HepG2 (cell line): Measurements from ENCODE around the gene SLC2A8. TPM values are rescaled to one million over a fixed set of nuclear protein-coding genes. Genes with fewer than 3 reads are reported as not detected.

Experiments
- DNMT1 ChIP-seq: sonication (generic); formaldehyde crosslinking; IDR thresholded peaks from 2 replicates; pipeline ENCODE4 v1.5.1; 2020; ENCODE audit warnings: mild to moderate bottlenecking, missing genetic modification reagents
- GTF3A ChIP-seq: sonication (generic); formaldehyde crosslinking; conservative IDR thresholded peaks from 2 replicates; pipeline ENCODE4 v1.4.0; 2020; ENCODE audit warnings: mild to moderate bottlenecking, missing genetic modification reagents
- JARID2 ChIP-seq: sonication (generic); formaldehyde crosslinking; IDR thresholded peaks from 2 replicates; pipeline ENCODE4 v1.8.1; 2023; ENCODE audit warnings: missing genetic modification reagents, inconsistent platforms; ENCODE audit not compliant: insufficient replicate concordance
- ZNF207 ChIP-seq: fragments of 450-650 bp; IDR thresholded peaks from 2 replicates; pipeline ENCODE4 v1.6.1; 2016; ENCODE audit warnings: antibody characterized with exemption, borderline replicate concordance
- ZNF260 ChIP-seq: sonication (generic); formaldehyde crosslinking; IDR thresholded peaks from 2 replicates; pipeline ENCODE4 v1.4.0; 2020; ENCODE audit warnings: missing genetic modification reagents, low read depth, mild to moderate bottlenecking, borderline replicate concordance
- polyA plus RNA-seq, 8 experiments: library from polyadenylated mRNA; depleted of rRNA in 3 of 8; stranded (reverse) in 7 of 8; unstranded in 1 of 8; fragments of >200 nt; fragmentation: Illumina TruSeq in 4 of 8; extraction: Trizol in 4 of 8; gene quantifications; 2 replicates each; pipeline versions ENCODE4 v1.2.1 to v1.2.3, GENCODE V29; 2011 to 2016; ENCODE audit warnings: low read depth in 4 of 8, missing spikeins in 1 of 8, mixed read lengths in 1 of 8; ENCODE audit not compliant: insufficient read depth in 1 of 8
- total RNA-seq, 5 experiments: library from RNA; depleted of rRNA; stranded (reverse); fragments of >200 nt; fragmentation: Illumina TruSeq; extraction: Trizol; gene quantifications; 2 replicates each; pipeline ENCODE4 v1.2.3, GENCODE V29; 2016; ENCODE audit warnings: low read depth in 1 of 5
- TF ChIP-seq, protein P1 (sequence below): sonication (generic); formaldehyde crosslinking; IDR thresholded peaks from 2 replicates; pipeline ENCODE4 v1.4.0; 2020; ENCODE audit warnings: missing genetic modification reagents, borderline replicate concordance
- TF ChIP-seq, protein P2 (sequence below): sonication (generic); formaldehyde crosslinking; IDR thresholded peaks from 2 replicates; pipeline ENCODE4 v1.4.0; 2020; ENCODE audit warnings: mild to moderate bottlenecking, low read depth, missing genetic modification reagents
- TF ChIP-seq, protein P3 (sequence below): sonication (generic); formaldehyde crosslinking; IDR thresholded peaks from 2 replicates; pipeline ENCODE4 v1.4.0; 2020; ENCODE audit warnings: missing genetic modification reagents
- TF ChIP-seq, protein P4 (sequence below): sonication (generic); formaldehyde crosslinking; IDR thresholded peaks from 2 replicates; pipeline ENCODE4 v1.5.1; 2020; ENCODE audit warnings: missing genetic modification reagents, mild to moderate bottlenecking, borderline replicate concordance

SLC2A8 gene
- total and polyA plus RNA-seq, 2 of the 13 experiments (the other 11 are each of a cell fraction or from before 2014, with no cell fraction given) = 22.6 to 48.6 TPM

DNA sequence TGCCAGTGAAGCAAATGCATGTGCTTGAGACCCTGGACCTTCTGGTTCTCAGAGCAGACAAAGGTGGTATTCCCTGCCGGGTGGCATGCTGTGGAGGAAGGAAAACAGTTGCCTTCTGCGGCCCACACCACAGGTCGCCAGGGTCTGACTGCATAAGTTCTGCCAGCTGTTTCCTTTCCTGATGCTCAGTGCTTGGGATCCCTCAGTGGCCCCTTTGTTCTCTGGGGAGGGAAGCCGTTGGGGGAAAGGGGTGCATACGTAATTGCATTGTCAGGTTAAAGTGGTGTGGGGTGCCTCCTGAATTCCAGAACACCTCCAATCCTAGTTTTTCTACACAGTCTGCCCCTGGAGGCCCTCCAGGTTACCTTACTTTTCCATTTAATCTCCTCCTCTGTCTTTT, 43.1 kb upstream of the SLC2A8 start (continued):
- TF ChIP-seq, protein P1, sequence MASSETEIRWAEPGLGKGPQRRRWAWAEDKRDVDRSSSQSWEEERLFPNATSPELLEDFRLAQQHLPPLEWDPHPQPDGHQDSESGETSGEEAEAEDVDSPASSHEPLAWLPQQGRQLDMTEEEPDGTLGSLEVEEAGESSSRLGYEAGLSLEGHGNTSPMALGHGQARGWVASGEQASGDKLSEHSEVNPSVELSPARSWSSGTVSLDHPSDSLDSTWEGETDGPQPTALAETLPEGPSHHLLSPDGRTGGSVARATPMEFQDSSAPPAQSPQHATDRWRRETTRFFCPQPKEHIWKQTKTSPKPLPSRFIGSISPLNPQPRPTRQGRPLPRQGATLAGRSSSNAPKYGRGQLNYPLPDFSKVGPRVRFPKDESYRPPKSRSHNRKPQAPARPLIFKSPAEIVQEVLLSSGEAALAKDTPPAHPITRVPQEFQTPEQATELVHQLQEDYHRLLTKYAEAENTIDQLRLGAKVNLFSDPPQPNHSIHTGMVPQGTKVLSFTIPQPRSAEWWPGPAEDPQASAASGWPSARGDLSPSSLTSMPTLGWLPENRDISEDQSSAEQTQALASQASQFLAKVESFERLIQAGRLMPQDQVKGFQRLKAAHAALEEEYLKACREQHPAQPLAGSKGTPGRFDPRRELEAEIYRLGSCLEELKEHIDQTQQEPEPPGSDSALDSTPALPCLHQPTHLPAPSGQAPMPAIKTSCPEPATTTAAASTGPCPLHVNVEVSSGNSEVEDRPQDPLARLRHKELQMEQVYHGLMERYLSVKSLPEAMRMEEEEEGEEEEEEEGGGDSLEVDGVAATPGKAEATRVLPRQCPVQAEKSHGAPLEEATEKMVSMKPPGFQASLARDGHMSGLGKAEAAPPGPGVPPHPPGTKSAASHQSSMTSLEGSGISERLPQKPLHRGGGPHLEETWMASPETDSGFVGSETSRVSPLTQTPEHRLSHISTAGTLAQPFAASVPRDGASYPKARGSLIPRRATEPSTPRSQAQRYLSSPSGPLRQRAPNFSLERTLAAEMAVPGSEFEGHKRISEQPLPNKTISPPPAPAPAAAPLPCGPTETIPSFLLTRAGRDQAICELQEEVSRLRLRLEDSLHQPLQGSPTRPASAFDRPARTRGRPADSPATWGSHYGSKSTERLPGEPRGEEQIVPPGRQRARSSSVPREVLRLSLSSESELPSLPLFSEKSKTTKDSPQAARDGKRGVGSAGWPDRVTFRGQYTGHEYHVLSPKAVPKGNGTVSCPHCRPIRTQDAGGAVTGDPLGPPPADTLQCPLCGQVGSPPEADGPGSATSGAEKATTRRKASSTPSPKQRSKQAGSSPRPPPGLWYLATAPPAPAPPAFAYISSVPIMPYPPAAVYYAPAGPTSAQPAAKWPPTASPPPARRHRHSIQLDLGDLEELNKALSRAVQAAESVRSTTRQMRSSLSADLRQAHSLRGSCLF (CRISPR knock-in tag) = no peak
- no peak for TF ChIP-seq GTF3A (CRISPR knock-in tag)
- TF ChIP-seq, protein P2, sequence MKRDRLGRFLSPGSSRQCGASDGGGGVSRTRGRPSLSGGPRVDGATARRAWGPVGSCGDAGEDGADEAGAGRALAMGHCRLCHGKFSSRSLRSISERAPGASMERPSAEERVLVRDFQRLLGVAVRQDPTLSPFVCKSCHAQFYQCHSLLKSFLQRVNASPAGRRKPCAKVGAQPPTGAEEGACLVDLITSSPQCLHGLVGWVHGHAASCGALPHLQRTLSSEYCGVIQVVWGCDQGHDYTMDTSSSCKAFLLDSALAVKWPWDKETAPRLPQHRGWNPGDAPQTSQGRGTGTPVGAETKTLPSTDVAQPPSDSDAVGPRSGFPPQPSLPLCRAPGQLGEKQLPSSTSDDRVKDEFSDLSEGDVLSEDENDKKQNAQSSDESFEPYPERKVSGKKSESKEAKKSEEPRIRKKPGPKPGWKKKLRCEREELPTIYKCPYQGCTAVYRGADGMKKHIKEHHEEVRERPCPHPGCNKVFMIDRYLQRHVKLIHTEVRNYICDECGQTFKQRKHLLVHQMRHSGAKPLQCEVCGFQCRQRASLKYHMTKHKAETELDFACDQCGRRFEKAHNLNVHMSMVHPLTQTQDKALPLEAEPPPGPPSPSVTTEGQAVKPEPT (CRISPR knock-in tag) = no peak
- no peak for TF ChIP-seq ZNF207
- TF ChIP-seq, protein P3, sequence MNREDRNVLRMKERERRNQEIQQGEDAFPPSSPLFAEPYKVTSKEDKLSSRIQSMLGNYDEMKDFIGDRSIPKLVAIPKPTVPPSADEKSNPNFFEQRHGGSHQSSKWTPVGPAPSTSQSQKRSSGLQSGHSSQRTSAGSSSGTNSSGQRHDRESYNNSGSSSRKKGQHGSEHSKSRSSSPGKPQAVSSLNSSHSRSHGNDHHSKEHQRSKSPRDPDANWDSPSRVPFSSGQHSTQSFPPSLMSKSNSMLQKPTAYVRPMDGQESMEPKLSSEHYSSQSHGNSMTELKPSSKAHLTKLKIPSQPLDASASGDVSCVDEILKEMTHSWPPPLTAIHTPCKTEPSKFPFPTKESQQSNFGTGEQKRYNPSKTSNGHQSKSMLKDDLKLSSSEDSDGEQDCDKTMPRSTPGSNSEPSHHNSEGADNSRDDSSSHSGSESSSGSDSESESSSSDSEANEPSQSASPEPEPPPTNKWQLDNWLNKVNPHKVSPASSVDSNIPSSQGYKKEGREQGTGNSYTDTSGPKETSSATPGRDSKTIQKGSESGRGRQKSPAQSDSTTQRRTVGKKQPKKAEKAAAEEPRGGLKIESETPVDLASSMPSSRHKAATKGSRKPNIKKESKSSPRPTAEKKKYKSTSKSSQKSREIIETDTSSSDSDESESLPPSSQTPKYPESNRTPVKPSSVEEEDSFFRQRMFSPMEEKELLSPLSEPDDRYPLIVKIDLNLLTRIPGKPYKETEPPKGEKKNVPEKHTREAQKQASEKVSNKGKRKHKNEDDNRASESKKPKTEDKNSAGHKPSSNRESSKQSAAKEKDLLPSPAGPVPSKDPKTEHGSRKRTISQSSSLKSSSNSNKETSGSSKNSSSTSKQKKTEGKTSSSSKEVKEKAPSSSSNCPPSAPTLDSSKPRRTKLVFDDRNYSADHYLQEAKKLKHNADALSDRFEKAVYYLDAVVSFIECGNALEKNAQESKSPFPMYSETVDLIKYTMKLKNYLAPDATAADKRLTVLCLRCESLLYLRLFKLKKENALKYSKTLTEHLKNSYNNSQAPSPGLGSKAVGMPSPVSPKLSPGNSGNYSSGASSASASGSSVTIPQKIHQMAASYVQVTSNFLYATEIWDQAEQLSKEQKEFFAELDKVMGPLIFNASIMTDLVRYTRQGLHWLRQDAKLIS (CRISPR knock-in tag) = no peak
- TF ChIP-seq ZNF260 (CRISPR knock-in tag) = no peak
- TF ChIP-seq JARID2 = no peak
- TF ChIP-seq, protein P4, sequence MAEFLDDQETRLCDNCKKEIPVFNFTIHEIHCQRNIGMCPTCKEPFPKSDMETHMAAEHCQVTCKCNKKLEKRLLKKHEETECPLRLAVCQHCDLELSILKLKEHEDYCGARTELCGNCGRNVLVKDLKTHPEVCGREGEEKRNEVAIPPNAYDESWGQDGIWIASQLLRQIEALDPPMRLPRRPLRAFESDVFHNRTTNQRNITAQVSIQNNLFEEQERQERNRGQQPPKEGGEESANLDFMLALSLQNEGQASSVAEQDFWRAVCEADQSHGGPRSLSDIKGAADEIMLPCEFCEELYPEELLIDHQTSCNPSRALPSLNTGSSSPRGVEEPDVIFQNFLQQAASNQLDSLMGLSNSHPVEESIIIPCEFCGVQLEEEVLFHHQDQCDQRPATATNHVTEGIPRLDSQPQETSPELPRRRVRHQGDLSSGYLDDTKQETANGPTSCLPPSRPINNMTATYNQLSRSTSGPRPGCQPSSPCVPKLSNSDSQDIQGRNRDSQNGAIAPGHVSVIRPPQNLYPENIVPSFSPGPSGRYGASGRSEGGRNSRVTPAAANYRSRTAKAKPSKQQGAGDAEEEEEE (CRISPR knock-in tag) = no peak
- TF ChIP-seq DNMT1 (CRISPR knock-in tag) = no peak
- TF ChIP-seq, all 625 proteins: peak for 0
